Liver (tissue), 9 donors: Measurements from ENCODE around the gene SCYGR4. TPM values are rescaled to one million over a fixed set of nuclear protein-coding genes. Genes with fewer than 3 reads are reported as not detected.

Experiments
- DNase-seq: peaks from one replicate; pipeline ENCODE4 v3.0.0-alpha.2; 2017; ENCODE audit warnings: low spot score
- H3K27ac ChIP-seq, 2 donors: one replicate each; pipeline ENCODE4 v1.7.0; 2013; ENCODE audit warnings: inconsistent platforms in 2 of 2, low read length in 2 of 2, control low read depth in 1 of 2, low read depth in 1 of 2, mild to moderate bottlenecking in 1 of 2
- H3K27me3 ChIP-seq, 4 donors: one replicate each; pipeline versions ENCODE4 v1.6.1 to v1.7.0; 2013; ENCODE audit warnings: low read length in 3 of 4, inconsistent platforms in 1 of 4, mild to moderate bottlenecking in 1 of 4, moderate library complexity in 1 of 4; ENCODE audit not compliant: control insufficient read depth in 4 of 4, insufficient read depth in 4 of 4
- H3K36me3 ChIP-seq, 4 donors: one replicate each; pipeline versions ENCODE4 v1.6.1 to v1.7.0; 2013; ENCODE audit warnings: low read length in 3 of 4, mild to moderate bottlenecking in 3 of 4, low read depth in 1 of 4, moderate library complexity in 1 of 4; ENCODE audit not compliant: control insufficient read depth in 4 of 4, insufficient read depth in 3 of 4
- H3K4me1 ChIP-seq, 4 donors: one replicate each; pipeline versions ENCODE4 v1.6.1 to v1.7.0; 2013; ENCODE audit warnings: low read length in 3 of 4, mild to moderate bottlenecking in 3 of 4, moderate library complexity in 1 of 4; ENCODE audit not compliant: control insufficient read depth in 4 of 4, insufficient read depth in 4 of 4
- H3K4me3 ChIP-seq, 3 donors: one replicate each; pipeline versions ENCODE4 v1.6.1 to v1.7.0; 2013; ENCODE audit warnings: low read length in 3 of 3, control low read depth in 1 of 3, low read depth in 1 of 3, mild to moderate bottlenecking in 1 of 3
- H3K9ac ChIP-seq, 2 donors: one replicate each; pipeline ENCODE4 v1.7.0; 2013; ENCODE audit warnings: low read length in 2 of 2, mild to moderate bottlenecking in 2 of 2, moderate library complexity in 2 of 2, control low read depth in 1 of 2, low read depth in 1 of 2
- H3K9me3 ChIP-seq, 4 donors: one replicate each; pipeline versions ENCODE4 v1.6.1 to v1.7.0; 2013; ENCODE audit warnings: low read length in 3 of 4; ENCODE audit not compliant: control insufficient read depth in 4 of 4
- ATF3 ChIP-seq: IDR thresholded peaks from 2 replicates; pipeline ENCODE4 v1.6.1; 2016; ENCODE audit warnings: antibody characterized with exemption
- CTCF ChIP-seq: fragments of 150-350 bp; IDR thresholded peaks from 2 replicates; pipeline ENCODE4 v1.5.1; 2017; ENCODE audit warnings: improper control_type of control experiment, low read depth, low read length; ENCODE audit not compliant: missing input control
- EGR1 ChIP-seq, 2 donors: IDR thresholded peaks; 2 replicates each; pipeline ENCODE4 v1.6.1; 2016 to 2018; ENCODE audit warnings: antibody characterized with exemption in 2 of 2, low read depth in 2 of 2
- FOXA1 ChIP-seq: IDR thresholded peaks from 2 replicates; pipeline ENCODE4 v1.6.1; 2016; ENCODE audit warnings: antibody characterized with exemption
- FOXA2 ChIP-seq: IDR thresholded peaks from 2 replicates; pipeline ENCODE4 v1.6.1; 2016; ENCODE audit warnings: antibody characterized with exemption
- GABPA ChIP-seq, 2 donors: IDR thresholded peaks in 1 of 2; conservative IDR thresholded peaks in 1 of 2; 2 replicates each; pipeline ENCODE4 v1.6.1; 2016; ENCODE audit warnings: antibody characterized with exemption in 2 of 2, mild to moderate bottlenecking in 1 of 2, moderate library complexity in 1 of 2
- HNF4A ChIP-seq, 2 donors: conservative IDR thresholded peaks; 2 replicates each; pipeline ENCODE4 v1.6.1; 2016; ENCODE audit warnings: antibody characterized with exemption in 2 of 2, mild to moderate bottlenecking in 2 of 2
- HNF4G ChIP-seq: IDR thresholded peaks from 2 replicates; pipeline ENCODE4 v1.6.1; 2016; ENCODE audit warnings: antibody characterized with exemption
- JUND ChIP-seq, 2 donors: IDR thresholded peaks; 2 replicates each; pipeline ENCODE4 v1.6.1; 2016; ENCODE audit warnings: antibody characterized with exemption in 2 of 2
- NR2F2 ChIP-seq: IDR thresholded peaks from 2 replicates; pipeline ENCODE4 v1.6.1; 2016; ENCODE audit warnings: antibody characterized with exemption
- RAD21 ChIP-seq, 2 donors: IDR thresholded peaks; 2 replicates each; pipeline ENCODE4 v1.6.1; 2016; ENCODE audit warnings: antibody characterized with exemption in 2 of 2, mild to moderate bottlenecking in 2 of 2
- RXRA ChIP-seq, 2 donors: IDR thresholded peaks; 2 replicates each; pipeline ENCODE4 v1.6.1; 2017 to 2018; ENCODE audit warnings: antibody characterized with exemption in 2 of 2, mild to moderate bottlenecking in 1 of 2
- SP1 ChIP-seq: IDR thresholded peaks from 2 replicates; pipeline ENCODE4 v1.6.1; 2018; ENCODE audit warnings: antibody characterized with exemption, mild to moderate bottlenecking
- TAF1 ChIP-seq: conservative IDR thresholded peaks from 2 replicates; pipeline ENCODE4 v1.6.1; 2016; ENCODE audit warnings: antibody characterized with exemption, mild to moderate bottlenecking
- YY1 ChIP-seq: IDR thresholded peaks from 2 replicates; pipeline ENCODE4 v1.6.1; 2016; ENCODE audit warnings: antibody characterized with exemption, mild to moderate bottlenecking
- WGBS: extraction: QIAGEN DNeasy Blood & Tissue Kit; methylation state at CpG from one replicate; pipeline ENCODE4 v1.1.7; 2013; 5-methylcytosine and 5-hydroxymethylcytosine counted together
- polyA plus RNA-seq, 2 donors: library from polyadenylated mRNA; stranded (reverse) in 1 of 2; unstranded in 1 of 2; fragments of 200-250 nt in 1 of 2; fragments of >200 nt in 1 of 2; fragmentation: Nextera tagmentation in 1 of 2; extraction: Ambion mirVana in 1 of 2; gene quantifications; one replicate each; pipeline versions ENCODE4 v1.2.1 to v1.2.3, GENCODE V29; 2013 to 2015
- total RNA-seq, 2 donors: library from RNA; depleted of rRNA; stranded (reverse); fragments of >200 nt; gene quantifications; one replicate each; pipeline ENCODE4 v1.2.3, GENCODE V29; 2014
- TF ChIP-seq, protein P1 (sequence below): IDR thresholded peaks from 2 replicates; pipeline ENCODE4 v1.6.1; 2016; ENCODE audit warnings: antibody characterized with exemption, mild to moderate bottlenecking
- TF ChIP-seq, protein P2 (sequence below): IDR thresholded peaks from 2 replicates; pipeline ENCODE4 v1.6.1; 2016; ENCODE audit warnings: antibody characterized with exemption
- TF ChIP-seq, protein P3 (sequence below): IDR thresholded peaks from 2 replicates; pipeline ENCODE4 v1.6.1; 2016; ENCODE audit warnings: antibody characterized with exemption
- donor health status: healthy.
- donor health status: healthy.
- donor health status: healthy.
- donor health status: healthy.
- donor health status: healthy.

The SCYGR4 gene
- total and polyA plus RNA-seq, 4 donors: not detected

GRCh38 chr2:227616631-227617030 lies 667 bp upstream of the SCYGR4 start:
- TF ChIP-seq FOXA1 (no peak), GABPA (IDR thresholded peaks at IDR 0.05 in 1 of 2, conservative IDR thresholded peaks at IDR 0.05 in 1 of 2) (no peak), HNF4G (no peak)
- TF ChIP-seq, protein P1, sequence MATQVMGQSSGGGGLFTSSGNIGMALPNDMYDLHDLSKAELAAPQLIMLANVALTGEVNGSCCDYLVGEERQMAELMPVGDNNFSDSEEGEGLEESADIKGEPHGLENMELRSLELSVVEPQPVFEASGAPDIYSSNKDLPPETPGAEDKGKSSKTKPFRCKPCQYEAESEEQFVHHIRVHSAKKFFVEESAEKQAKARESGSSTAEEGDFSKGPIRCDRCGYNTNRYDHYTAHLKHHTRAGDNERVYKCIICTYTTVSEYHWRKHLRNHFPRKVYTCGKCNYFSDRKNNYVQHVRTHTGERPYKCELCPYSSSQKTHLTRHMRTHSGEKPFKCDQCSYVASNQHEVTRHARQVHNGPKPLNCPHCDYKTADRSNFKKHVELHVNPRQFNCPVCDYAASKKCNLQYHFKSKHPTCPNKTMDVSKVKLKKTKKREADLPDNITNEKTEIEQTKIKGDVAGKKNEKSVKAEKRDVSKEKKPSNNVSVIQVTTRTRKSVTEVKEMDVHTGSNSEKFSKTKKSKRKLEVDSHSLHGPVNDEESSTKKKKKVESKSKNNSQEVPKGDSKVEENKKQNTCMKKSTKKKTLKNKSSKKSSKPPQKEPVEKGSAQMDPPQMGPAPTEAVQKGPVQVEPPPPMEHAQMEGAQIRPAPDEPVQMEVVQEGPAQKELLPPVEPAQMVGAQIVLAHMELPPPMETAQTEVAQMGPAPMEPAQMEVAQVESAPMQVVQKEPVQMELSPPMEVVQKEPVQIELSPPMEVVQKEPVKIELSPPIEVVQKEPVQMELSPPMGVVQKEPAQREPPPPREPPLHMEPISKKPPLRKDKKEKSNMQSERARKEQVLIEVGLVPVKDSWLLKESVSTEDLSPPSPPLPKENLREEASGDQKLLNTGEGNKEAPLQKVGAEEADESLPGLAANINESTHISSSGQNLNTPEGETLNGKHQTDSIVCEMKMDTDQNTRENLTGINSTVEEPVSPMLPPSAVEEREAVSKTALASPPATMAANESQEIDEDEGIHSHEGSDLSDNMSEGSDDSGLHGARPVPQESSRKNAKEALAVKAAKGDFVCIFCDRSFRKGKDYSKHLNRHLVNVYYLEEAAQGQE: no peak
- 59% methylated on average over 4 of the region's 4 CpGs for WGBS
- H3K4me3 ChIP-seq: no peak overlapping the region

GRCh38 chr2:227623226-227623625 lies 5.9 kb downstream of the SCYGR4 start:
- Histone ChIP-seq H3K9ac (no peak overlapping the region), H3K4me3 (no peak overlapping the region), H3K36me3 (no peaks in the 10 kb centered on the region), H3K4me1 (no peaks in the 10 kb centered on the region), H3K9me3 (peaks cover 0 to 4% (median 2%) of the 10 kb centered on the region in 4 donors), H3K27me3 (no peaks in the 10 kb centered on the region), H3K27ac (no peak overlapping the region)
- DNase-seq: no peak
- no peak for TF ChIP-seq FOXA2
- TF ChIP-seq EGR1 (IDR thresholded peaks at IDR 0.05; ENCODE audit: low read depth in 2 of 2): no peak
- TF ChIP-seq, protein P1: no peak
- no peak for TF ChIP-seq SP1
- TF ChIP-seq NR2F2: no peak
- TF ChIP-seq, protein P2, sequence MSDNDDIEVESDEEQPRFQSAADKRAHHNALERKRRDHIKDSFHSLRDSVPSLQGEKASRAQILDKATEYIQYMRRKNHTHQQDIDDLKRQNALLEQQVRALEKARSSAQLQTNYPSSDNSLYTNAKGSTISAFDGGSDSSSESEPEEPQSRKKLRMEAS: no peak
- TF ChIP-seq, protein P3, sequence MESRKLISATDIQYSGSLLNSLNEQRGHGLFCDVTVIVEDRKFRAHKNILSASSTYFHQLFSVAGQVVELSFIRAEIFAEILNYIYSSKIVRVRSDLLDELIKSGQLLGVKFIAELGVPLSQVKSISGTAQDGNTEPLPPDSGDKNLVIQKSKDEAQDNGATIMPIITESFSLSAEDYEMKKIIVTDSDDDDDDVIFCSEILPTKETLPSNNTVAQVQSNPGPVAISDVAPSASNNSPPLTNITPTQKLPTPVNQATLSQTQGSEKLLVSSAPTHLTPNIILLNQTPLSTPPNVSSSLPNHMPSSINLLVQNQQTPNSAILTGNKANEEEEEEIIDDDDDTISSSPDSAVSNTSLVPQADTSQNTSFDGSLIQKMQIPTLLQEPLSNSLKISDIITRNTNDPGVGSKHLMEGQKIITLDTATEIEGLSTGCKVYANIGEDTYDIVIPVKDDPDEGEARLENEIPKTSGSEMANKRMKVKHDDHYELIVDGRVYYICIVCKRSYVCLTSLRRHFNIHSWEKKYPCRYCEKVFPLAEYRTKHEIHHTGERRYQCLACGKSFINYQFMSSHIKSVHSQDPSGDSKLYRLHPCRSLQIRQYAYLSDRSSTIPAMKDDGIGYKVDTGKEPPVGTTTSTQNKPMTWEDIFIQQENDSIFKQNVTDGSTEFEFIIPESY: no peak
- no peak for TF ChIP-seq JUND (IDR thresholded peaks at IDR 0.05)
- TF ChIP-seq YY1: no peak
- TF ChIP-seq ATF3: no peak
- no peak for TF ChIP-seq TAF1
- no peak for TF ChIP-seq RAD21 (IDR thresholded peaks at IDR 0.05)
- no peak for TF ChIP-seq RXRA (IDR thresholded peaks at IDR 0.05)
- TF ChIP-seq GABPA (IDR thresholded peaks at IDR 0.05 in 1 of 2, conservative IDR thresholded peaks at IDR 0.05 in 1 of 2): no peak
- TF ChIP-seq HNF4A (conservative IDR thresholded peaks at IDR 0.05): no peak
- TF ChIP-seq CTCF: no peak
- TF ChIP-seq HNF4G: no peak
- TF ChIP-seq FOXA1: no peak

More at GRCh38 chr2:227616631-227617030, 667 bp upstream of the SCYGR4 start:
- DNase-seq: no peak
- Histone ChIP-seq H3K9ac (no peak overlapping the region), H3K36me3 (no peaks in the 10 kb centered on the region), H3K9me3 (no peaks in the 10 kb centered on the region), H3K27ac (no peak overlapping the region), H3K27me3 (no peaks in the 10 kb centered on the region), H3K4me1 (peaks cover 0 to 2% (median 0%) of the 10 kb centered on the region in 4 donors)
